ENCODE measurements around the gene TMEM74B. TPM values are rescaled to one million over a fixed set of nuclear protein-coding genes. Genes with fewer than 3 reads are reported as not detected.

The TMEM74B gene
- total and polyA plus RNA-seq, 9 of the 15 experiments (the other 6 are each of a cell fraction or from before 2014, with no cell fraction given) = 0.24 to 19.0 (median 7.5) TPM

- Histone ChIP-seq H3K27me3 (ENCODE audit: control insufficient read depth in 2 of 2, insufficient read depth in 2 of 2, low read length in 2 of 2) (no peaks in the 10 kb centered on the region), H3K4me3 (no peak overlapping the region), H3K79me2 (ENCODE audit: control insufficient read depth, insufficient read depth, low read length) (peaks cover 18% of the 10 kb centered on the region), H3K9ac (ENCODE audit: insufficient read depth in 1 of 2, low read depth in 2 of 2, low read length in 2 of 2) (peak overlapping the region in 1 of 2 experiments; percentile 60; a peak in 2 of 4 replicates), H2AFZ (ENCODE audit: low read depth, low read length) (peak overlapping the region; percentile 66; the same call in 1 of the 2 replicates), H3K4me2 (ENCODE audit: insufficient read depth, low read length) (peak overlapping the region; percentile 63), H4K20me1 (replicated peaks; ENCODE audit: control insufficient read depth, insufficient read depth, low read length) (no peaks in the 10 kb centered on the region), H3K9me1 (ENCODE audit: control insufficient read depth, insufficient read depth, low read length) (peaks cover 4% of the 10 kb centered on the region), H3K36me3 (ENCODE audit: control insufficient read depth, insufficient read depth, low read length) (no peaks in the 10 kb centered on the region), H3K27ac (ENCODE audit: extremely low read depth, low read depth, low read length) (peak overlapping the region; percentile 96), H3K9me3 (replicated peaks; ENCODE audit: control insufficient read depth, insufficient read depth, low read depth, low read length) (no peaks in the 10 kb centered on the region), H3K4me1 (replicated peaks in 1 of 2; ENCODE audit: control insufficient read depth in 2 of 2, insufficient read depth in 2 of 2, low read length in 2 of 2) (peaks cover 57 to 62% of the 10 kb centered on the region in 2 experiments)
- FAIRE-seq (peak; percentile 86), DNase-seq (ENCODE audit: extremely low read depth in 1 of 4, low spot score in 3 of 4) (no peak), ATAC-seq (no peak)
- BruUV-seq (replicated peaks) = no TSS peak
- in situ Hi-C loops (cut with MboI) = no loop called here
- CTCF ChIA-PET (ENCODE audit: low intra/inter-chr PET ratio) = no interaction called here
- 50% methylated on average over 1 of the region's 1 CpG for WGBS (ENCODE audit: insufficient coverage, low coverage, missing lambda C conversion rate)
- POLR2A ChIA-PET = interaction anchor here (0.6 to 1.1 kb wide), 4 partner anchors 8 to 68 kb away, joined by 3 to 5 read pairs (median 4); partner anchors contain the start of gene C20orf202
- intact Hi-C loops (cut with micrococcal nuclease) = loop anchor here (10.0 kb wide), 1 partner anchor 374 kb away; no protein-coding TSS in a partner anchor
- TF ChIP-seq, protein P1, sequence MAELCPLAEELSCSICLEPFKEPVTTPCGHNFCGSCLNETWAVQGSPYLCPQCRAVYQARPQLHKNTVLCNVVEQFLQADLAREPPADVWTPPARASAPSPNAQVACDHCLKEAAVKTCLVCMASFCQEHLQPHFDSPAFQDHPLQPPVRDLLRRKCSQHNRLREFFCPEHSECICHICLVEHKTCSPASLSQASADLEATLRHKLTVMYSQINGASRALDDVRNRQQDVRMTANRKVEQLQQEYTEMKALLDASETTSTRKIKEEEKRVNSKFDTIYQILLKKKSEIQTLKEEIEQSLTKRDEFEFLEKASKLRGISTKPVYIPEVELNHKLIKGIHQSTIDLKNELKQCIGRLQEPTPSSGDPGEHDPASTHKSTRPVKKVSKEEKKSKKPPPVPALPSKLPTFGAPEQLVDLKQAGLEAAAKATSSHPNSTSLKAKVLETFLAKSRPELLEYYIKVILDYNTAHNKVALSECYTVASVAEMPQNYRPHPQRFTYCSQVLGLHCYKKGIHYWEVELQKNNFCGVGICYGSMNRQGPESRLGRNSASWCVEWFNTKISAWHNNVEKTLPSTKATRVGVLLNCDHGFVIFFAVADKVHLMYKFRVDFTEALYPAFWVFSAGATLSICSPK (IDR thresholded peaks at IDR 0.05; ENCODE audit: borderline replicate concordance) = peak; percentile 87; the same call in 1 of the 2 replicates
- TF ChIP-seq RFX5 (IDR thresholded peaks at IDR 0.05; ENCODE audit: low read depth, low read length) = no peak
- no peak for TF ChIP-seq ZNF175 (CRISPR knock-in tag; IDR thresholded peaks at IDR 0.05; ENCODE audit: low read depth)
- peak; percentile 75 for TF ChIP-seq PHF20 (IDR thresholded peaks at IDR 0.05; ENCODE audit: partially characterized antibody)
- no peak for TF ChIP-seq ZNF277 (CRISPR knock-in tag; IDR thresholded peaks at IDR 0.05; ENCODE audit: borderline replicate concordance)
- no peak for TF ChIP-seq ZBTB17 (CRISPR knock-in tag; IDR thresholded peaks at IDR 0.05)
- TF ChIP-seq ZNF316 (IDR thresholded peaks at IDR 0.05) = 0 out of 2 replicates have a peak, but pooled peaks have one; percentile 9
- no peak for TF ChIP-seq ZNF707 (CRISPR knock-in tag; conservative IDR thresholded peaks at IDR 0.05)
- no peak for TF ChIP-seq FOXM1 (IDR thresholded peaks at IDR 0.05; ENCODE audit: low read depth)
- TF ChIP-seq FOXM1 (CRISPR knock-in tag; IDR thresholded peaks at IDR 0.05; ENCODE audit: low read depth) = no peak
- 0 out of 2 replicates have a peak, but pooled peaks have one; percentile 30 for TF ChIP-seq PHB2 (IDR thresholded peaks at IDR 0.05; ENCODE audit: low read depth)
- no peak for TF ChIP-seq ZNF75A (CRISPR knock-in tag; IDR thresholded peaks at IDR 0.05)
- TF ChIP-seq KHSRP (IDR thresholded peaks at IDR 0.05) = peak; percentile 55
- peak in 1 of 2 experiments; percentile 31; a peak in 1 of 4 replicates for TF ChIP-seq BCLAF1 (IDR thresholded peaks at IDR 0.05; ENCODE audit: borderline replicate concordance in 1 of 2, control insufficient read depth in 1 of 2, low read depth in 2 of 2, low read length in 1 of 2)
Observed at GRCh38 chr20:1188347-1188746, 3.6 kb upstream of the TMEM74B start.

All from K562 (cell line).